Measurements from ENCODE around the gene MAP3K14.

- TF ChIP-seq POLR2A (IDR thresholded peaks at IDR 0.05; ENCODE audit: low read depth, low read length) (peak; percentile 57; the same call in 1 of the 2 replicates), POLR2AphosphoS5 (IDR thresholded peaks at IDR 0.05; ENCODE audit: low read depth, low read length) (no peak), SPI1 (IDR thresholded peaks at IDR 0.05; ENCODE audit: low read depth, low read length) (no peak), TAF1 (IDR thresholded peaks at IDR 0.05; ENCODE audit: low read depth, low read length) (0 out of 2 replicates have a peak, but pooled peaks have one; percentile 5), PAX5 (IDR thresholded peaks at IDR 0.05; ENCODE audit: insufficient read depth, low read length, severe bottlenecking) (no peak)
These were observed 93.0 kb downstream of the MAP3K14 start for GRCh38 chr17:45223539-45224528.
